Measurements from ENCODE around the gene TMA7.

Gene TMA7

DNA sequence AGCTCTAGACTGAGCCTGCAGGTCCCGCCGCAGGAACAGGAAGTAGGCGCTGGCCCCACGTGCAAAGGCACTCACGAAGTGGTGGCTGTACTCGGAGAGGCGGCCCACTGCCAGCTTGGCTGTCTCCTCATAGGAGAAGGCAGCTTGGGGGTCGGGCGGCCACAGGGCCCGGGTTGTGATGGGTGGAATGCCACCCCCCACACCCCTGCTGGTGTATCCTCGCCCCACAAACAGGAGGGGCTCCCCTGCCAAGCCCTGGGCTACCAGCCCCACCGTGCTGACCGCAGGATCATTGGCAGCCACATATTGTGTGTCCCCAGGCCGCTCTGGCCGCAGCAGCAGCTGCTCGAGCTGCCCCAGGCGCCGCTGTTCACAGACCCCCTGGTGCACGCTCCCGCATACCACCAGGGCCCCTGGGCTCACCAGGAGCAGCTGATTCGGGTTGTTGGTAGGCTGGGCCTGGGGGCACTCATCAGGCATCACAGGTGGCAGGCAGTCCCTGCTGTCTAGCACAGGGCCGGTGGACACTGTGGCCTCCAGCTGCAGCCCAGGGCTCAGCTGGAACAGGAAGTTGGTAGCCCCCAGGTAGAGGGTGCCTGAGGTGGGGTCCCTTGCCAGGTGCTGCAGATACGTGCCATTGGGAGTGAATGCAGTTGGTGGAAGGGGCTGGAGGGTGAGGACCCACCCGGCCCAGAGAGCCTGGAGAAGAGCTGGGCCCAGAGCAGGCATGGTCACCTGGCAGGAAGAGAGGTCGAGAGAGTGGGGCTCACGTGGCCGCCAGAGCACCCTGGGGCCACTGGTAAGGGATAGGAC is 16.0 kb upstream of the TMA7 start:
- TF ChIP-seq, protein P1, sequence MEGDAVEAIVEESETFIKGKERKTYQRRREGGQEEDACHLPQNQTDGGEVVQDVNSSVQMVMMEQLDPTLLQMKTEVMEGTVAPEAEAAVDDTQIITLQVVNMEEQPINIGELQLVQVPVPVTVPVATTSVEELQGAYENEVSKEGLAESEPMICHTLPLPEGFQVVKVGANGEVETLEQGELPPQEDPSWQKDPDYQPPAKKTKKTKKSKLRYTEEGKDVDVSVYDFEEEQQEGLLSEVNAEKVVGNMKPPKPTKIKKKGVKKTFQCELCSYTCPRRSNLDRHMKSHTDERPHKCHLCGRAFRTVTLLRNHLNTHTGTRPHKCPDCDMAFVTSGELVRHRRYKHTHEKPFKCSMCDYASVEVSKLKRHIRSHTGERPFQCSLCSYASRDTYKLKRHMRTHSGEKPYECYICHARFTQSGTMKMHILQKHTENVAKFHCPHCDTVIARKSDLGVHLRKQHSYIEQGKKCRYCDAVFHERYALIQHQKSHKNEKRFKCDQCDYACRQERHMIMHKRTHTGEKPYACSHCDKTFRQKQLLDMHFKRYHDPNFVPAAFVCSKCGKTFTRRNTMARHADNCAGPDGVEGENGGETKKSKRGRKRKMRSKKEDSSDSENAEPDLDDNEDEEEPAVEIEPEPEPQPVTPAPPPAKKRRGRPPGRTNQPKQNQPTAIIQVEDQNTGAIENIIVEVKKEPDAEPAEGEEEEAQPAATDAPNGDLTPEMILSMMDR (IDR thresholded peaks at IDR 0.05; ENCODE audit: control insufficient read depth, extremely low read depth, insufficient read depth): no peak
- no peak for DNase-seq (ENCODE audit: low read depth)
- H3K4me3 ChIP-seq (ENCODE audit: low read depth, low read length): no peak overlapping the region

- TF ChIP-seq, protein P1 (IDR thresholded peaks at IDR 0.05; ENCODE audit: control insufficient read depth, extremely low read depth, insufficient read depth): no peak
- no peak for DNase-seq (ENCODE audit: low read depth)
- no peak overlapping the region for H3K4me3 ChIP-seq (ENCODE audit: low read depth, low read length)
Measured at GRCh38 chr3:48425281-48425812, 14.7 kb upstream of the TMA7 start.

DNA sequence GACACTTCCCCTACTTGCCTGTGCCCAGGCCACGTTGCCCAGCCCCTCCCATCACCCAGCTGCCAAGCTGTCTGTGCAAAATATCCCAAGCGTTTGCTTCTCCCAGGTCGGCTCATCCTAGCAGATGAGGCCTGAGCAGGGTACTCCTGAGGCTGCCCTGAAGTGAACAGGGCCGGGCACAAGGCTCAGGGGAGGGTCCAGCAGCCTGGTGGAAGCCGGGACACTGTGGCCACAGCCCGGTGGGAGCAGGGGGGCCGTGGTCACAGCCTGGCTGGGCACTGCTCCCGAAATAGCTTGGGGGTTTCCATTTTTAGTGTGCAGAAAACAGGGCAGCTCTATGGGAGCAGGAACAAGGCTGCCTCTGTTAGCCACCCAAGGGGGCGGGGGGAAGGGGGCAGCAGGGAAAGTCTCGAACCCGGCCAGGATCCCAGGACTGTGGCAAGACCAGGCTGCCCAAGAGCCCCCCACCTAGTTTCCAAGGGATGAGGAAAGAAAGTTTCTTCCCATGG is 13.6 kb upstream of the TMA7 start:
- TF ChIP-seq, protein P1 (IDR thresholded peaks at IDR 0.05; ENCODE audit: control insufficient read depth, extremely low read depth, insufficient read depth): no peak
- H3K4me3 ChIP-seq (ENCODE audit: low read depth, low read length): no peak overlapping the region
- no peak for DNase-seq (ENCODE audit: low read depth)

GRCh38 chr3:48426944-48427629 is 13.0 kb upstream of the TMA7 start:
- no peak for DNase-seq (ENCODE audit: low read depth)
- no peak overlapping the region for H3K4me3 ChIP-seq (ENCODE audit: low read depth, low read length)
- TF ChIP-seq, protein P1 (IDR thresholded peaks at IDR 0.05; ENCODE audit: control insufficient read depth, extremely low read depth, insufficient read depth): no peak

GRCh38 chr3:48427630-48427962 is 12.5 kb upstream of the TMA7 start:
- no peak for DNase-seq (ENCODE audit: low read depth)
- TF ChIP-seq, protein P1 (IDR thresholded peaks at IDR 0.05; ENCODE audit: control insufficient read depth, extremely low read depth, insufficient read depth): no peak
- no peak overlapping the region for H3K4me3 ChIP-seq (ENCODE audit: low read depth, low read length)

- DNase-seq (ENCODE audit: low read depth): no peak
- TF ChIP-seq, protein P1 (IDR thresholded peaks at IDR 0.05; ENCODE audit: control insufficient read depth, extremely low read depth, insufficient read depth): no peak
- peak overlapping the region; percentile 63 for H3K4me3 ChIP-seq (ENCODE audit: low read depth, low read length)
Measured at GRCh38 chr3:48428088-48428571, 11.9 kb upstream of the TMA7 start.

Data from LNCaP clone FGC (cell line).